GM12865 (cell line): ENCODE results near the gene SPSB4.

Experiments
- DNase-seq: peaks from one replicate; pipeline ENCODE4 v3.0.0; 2010; ENCODE audit warnings: low read depth
- H3K4me3 ChIP-seq: 2 replicates; pipeline ENCODE4 v1.5.1; 2011; ENCODE audit warnings: mild to moderate bottlenecking, low read depth, low read length, control low read depth
- CTCF ChIP-seq: IDR thresholded peaks from 2 replicates; pipeline ENCODE4 v1.5.1; 2011; ENCODE audit warnings: low read length, control low read depth, low read depth, inconsistent platforms; ENCODE audit not compliant: insufficient read depth; ENCODE audit errors: missing control alignments

The SPSB4 gene

DNA sequence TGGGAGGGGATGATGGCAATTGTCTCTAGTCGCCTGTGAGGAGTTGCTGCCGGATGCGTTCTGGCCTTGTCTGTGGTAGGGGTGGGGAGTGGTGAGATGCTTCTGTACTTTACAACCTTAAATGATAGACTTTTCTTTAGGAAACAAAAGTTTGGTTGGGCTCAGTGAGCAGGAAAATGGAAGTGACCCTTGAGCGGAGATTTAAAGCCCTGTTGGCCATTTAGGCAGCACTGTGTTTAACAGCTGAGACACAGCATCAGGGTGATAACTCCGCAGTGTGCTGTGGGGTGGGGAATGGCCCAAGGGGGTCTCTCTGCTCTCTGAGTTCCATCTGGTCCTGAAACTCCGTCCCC lies 36.6 kb downstream of the SPSB4 start:
- no peak for DNase-seq
- no peak for TF ChIP-seq CTCF
- no peak overlapping the region for H3K4me3 ChIP-seq

- no peak for DNase-seq
- TF ChIP-seq CTCF = no peak
- H3K4me3 ChIP-seq = no peak overlapping the region
Observed at GRCh38 chr3:141089339-141090152, 38.4 kb downstream of the SPSB4 start.

GRCh38 chr3:141091426-141091825 lies 40.3 kb downstream of the SPSB4 start:
- no peak overlapping the region for H3K4me3 ChIP-seq
- DNase-seq = no peak
- no peak for TF ChIP-seq CTCF

- no peak for TF ChIP-seq CTCF
- no peak for DNase-seq
- no peak overlapping the region for H3K4me3 ChIP-seq
Observed at GRCh38 chr3:141092663-141093062, 41.5 kb downstream of the SPSB4 start.

GRCh38 chr3:141093397-141093796 lies 42.2 kb downstream of the SPSB4 start:
- no peak overlapping the region for H3K4me3 ChIP-seq
- no peak for DNase-seq
- no peak for TF ChIP-seq CTCF

DNA sequence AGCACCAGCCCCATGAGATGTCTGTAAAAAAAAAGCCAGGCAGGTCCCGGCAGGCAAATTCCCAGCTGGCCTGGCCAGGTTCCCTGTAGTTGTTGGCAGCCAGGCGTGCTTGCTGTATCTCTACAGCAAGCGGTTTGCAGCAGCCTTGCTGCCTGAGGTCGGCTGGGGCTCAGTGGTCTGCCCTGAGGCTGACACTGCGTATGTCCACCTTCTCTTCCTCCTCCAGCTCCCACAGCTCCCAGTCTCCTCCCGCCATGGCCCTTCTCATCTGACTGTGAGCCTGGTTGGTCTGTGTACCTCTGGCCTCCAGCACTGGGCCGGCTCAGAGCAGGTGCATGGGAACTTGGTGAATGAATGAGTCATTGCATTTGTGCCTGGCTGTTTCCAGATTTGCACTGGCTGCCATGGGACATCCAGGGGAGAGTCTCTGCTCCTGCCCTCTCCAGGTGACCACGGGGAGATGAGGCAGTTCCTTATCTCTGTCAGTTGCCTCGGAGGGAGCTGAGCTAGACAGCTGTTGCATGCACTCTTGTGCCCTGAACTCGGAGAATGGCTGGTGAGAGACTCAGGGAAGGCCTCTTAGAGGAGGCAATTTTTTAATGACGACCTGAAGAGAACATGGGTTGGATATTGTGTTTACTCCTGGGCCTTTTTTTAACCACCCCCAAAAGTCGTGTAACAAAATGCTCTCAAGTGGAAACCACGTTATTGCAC lies 43.0 kb downstream of the SPSB4 start:
- TF ChIP-seq CTCF = no peak
- no peak overlapping the region for H3K4me3 ChIP-seq
- no peak for DNase-seq
